GM21825 (cell line): Measurements from ENCODE around the gene EXOSC9.
"Not testable (repeated sequence)": the region's sequence is repeated elsewhere in the genome, so short reads cannot be mapped to it uniquely, and the experiment has no call there.

ENCODE experiments used
- ATAC-seq: cut with Tn5 transposase; IDR thresholded peaks from one replicate; pipeline ENCODE4 v1.9.1; 2021; ENCODE audit warnings: mild to moderate bottlenecking, moderate library complexity; ENCODE audit not compliant: unreplicated experiment

The EXOSC9 gene, protein sequence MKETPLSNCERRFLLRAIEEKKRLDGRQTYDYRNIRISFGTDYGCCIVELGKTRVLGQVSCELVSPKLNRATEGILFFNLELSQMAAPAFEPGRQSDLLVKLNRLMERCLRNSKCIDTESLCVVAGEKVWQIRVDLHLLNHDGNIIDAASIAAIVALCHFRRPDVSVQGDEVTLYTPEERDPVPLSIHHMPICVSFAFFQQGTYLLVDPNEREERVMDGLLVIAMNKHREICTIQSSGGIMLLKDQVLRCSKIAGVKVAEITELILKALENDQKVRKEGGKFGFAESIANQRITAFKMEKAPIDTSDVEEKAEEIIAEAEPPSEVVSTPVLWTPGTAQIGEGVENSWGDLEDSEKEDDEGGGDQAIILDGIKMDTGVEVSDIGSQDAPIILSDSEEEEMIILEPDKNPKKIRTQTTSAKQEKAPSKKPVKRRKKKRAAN

DNA sequence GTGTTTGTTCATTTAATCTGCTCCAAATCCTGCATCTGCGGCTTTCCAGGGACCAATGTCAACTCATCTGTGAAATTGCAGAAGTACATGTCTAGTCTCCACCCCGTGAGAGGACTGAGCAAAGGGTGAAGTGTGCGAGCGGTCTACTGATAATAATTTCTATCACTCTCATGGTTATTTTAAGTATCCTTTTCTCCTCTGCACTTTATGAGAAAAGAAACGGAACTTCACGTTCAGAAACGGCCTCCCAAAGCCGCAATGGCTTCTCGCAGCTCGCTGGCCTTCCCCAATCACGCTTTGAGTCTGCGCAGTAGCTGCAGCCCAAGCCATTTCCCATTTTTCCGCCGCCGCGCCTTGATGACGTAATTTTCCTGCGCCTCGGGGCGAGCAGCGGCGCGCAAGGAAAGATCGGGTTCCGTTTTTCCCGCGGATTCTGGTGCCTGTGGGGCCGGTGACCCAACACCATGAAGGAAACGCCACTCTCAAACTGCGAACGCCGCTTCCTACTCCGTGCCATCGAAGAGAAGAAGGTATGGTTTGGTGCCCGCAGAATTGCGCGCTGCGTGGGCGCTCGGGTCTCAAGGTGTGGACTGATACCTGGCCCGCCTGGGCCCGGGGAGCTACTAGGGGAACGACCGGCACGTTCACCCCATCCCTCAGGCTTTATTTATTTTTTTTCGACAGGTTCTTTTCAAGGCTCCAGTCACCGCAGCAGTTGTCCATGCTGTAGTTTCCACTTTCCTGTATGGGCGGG, at the start of gene EXOSC9:
TSS of gene EXOSC9 (plus strand) at position 363 of the 754 bp plus-strand sequence. CDS start at position 465, 102 bp downstream.
- ATAC-seq, result peak; percentile 82

DNA sequence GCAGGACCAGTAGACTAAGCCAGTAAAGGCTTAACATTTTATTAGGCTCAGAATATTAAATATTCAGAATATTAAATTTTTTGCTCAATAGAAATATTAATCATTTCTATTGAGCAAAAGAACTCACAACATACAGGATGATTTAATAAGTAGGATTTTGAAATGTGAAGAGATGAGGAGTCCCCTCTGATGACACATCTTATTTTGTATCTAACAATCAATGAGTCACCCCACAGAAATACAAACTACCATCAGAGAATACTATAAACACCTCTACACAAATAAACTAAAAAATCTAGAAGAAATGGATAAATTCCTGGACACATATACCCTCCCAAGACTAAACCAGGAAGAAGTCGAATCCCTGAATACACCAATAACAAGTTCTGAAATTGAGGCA, 49.0 kb upstream of the EXOSC9 start:
- not testable (repeated sequence) for ATAC-seq

DNA sequence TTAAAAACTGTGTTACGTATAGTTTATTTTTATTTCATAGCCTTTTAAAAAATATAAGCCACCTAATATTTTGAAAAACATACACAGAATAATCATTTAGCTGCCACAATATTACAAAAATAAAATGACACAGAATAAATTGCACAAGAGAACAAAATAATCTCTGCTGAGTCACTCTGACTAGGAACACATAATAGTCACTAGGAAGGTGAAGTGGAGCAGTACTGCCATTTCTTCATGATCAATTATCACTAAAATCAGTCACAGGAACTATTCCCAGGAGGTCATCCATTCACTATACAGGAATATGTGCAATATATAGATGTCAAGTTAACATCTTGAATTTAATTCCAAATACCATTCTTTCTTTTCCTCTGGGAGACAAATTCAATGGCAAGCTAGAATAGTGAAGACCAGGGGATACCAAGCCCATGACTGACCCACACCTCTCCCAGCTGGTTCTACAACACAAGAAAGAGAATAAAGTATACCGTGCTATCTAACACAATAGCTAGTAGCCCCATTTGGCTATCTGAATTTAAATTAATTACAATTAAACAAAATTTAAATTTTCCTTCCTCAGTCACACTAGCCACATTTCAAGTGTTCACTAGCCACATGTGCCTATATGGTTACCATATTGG, 42.1 kb upstream of the EXOSC9 start:
- no peak for ATAC-seq

DNA sequence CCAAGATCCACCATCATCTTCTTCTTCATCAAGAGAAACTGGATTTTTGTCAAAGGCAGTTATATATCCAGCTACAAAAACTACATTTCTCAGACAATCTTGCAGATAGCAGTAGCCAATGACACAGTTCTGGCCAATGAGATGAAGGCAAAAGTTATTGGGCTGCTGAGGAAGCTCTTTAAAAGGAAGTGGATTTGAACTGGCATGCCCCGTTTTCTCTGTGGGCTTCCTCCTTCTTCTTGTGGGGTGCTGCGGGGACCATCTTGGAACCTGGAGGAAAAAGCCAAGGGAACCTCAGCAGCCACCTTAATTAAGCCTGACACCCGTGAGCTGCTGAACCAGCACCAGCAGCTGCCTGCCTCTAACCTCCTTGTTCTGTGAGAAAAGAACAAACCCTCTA, 40.9 kb upstream of the EXOSC9 start:
- no peak for ATAC-seq

DNA sequence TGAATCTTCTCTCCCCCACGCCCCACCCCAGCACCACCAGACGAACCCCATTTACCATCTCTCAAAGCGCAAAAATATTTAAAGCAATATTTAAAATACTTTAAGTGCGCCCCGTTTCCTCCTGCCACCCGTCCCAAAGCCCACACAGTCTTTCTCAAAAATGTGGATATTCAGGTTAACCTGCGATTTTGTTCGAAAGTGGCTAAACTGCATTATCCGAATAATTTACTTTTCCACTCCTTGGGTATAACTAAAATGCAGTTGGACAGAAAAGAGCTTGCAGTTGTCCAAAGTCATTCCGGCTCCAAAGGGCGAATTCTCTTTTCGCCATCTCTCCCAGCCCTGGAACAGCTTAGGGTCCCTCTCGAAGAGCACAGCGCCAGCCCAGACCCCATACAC, 36.8 kb upstream of the EXOSC9 start:
- no peak for ATAC-seq

DNA sequence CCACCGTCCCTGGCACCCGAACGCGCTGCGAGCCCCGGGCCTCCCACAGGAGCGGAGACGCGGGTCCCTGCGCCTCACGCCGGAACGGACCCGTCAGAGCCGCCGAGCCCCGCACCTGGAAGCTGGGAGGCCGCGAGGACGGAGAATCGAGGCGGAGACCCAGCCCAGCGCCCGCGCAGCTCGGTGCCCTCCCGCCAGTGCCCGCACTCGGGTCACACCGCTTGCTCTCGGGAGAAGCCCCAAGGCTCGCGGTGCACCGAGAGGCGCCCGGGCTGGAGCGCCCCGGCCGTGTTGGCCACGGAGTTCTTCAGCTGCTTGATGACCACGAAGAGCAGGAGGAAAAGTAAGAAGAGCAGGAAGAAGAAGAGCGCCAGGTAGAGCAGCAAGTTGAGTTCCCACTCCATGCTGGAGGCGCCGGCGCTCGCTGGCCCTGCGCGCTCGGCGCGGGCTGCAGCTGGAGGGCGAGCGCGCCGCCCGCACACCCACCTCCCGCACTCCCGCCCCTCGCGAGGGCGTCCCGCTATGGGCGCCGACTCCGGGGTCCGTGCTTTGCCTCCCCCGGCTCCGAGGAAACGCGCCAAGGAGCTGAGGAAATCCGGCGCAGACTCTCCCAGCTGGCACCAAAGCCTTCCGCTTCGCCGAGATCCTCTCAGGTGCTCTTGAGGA, 36.3 kb upstream of the EXOSC9 start, which contains the start of gene SMIM43:
TSS of gene SMIM43 (minus strand) at position 463 of the 666 bp plus-strand sequence. CDS start at position 404, 59 bp downstream.
- ATAC-seq, result no peak

DNA sequence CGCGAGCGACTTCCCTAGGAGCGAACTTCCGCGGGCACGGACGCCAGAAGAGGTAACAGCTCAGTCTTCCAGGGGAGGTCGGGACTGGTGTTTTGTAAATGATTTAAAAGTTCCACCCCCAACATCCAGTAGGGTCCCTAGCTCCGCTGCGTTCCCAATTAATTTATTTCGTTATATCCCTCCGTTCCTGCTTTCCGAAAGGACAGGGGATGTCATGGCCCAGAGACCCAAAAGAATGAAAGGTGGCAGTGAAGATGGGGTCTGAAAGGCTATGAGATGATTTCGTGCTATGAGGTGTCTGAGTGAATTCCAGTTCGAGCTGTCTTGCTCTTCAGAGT, 35.8 kb upstream of the EXOSC9 start:
- no peak for ATAC-seq

DNA sequence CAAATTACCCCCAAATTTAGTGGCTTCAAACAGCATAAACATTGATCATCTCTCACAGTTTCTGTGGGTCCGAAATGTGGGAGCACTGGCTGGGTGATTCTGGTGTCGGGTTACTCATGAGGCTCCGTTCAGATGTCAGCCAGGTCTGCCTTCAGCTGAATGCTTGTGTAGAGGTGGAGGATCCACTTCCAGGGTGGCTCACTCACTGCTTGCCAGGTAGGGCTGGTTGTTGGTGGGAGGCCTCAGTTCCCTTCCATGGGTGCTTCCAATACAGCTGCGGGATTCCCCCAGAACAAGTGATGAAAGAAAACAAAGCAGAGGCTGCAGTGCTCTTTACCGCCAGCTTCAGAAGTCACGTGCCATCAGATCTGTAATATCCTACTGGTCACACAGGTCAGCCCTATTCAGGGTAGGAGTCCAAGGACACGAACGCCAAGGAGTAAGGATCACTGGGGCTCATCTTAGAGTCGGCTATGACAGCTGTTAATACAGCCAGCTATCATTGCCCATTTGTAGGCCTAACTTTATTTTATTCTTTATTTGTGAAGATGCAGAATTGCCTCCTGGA, 35.1 kb upstream of the EXOSC9 start:
- ATAC-seq, result no peak

DNA sequence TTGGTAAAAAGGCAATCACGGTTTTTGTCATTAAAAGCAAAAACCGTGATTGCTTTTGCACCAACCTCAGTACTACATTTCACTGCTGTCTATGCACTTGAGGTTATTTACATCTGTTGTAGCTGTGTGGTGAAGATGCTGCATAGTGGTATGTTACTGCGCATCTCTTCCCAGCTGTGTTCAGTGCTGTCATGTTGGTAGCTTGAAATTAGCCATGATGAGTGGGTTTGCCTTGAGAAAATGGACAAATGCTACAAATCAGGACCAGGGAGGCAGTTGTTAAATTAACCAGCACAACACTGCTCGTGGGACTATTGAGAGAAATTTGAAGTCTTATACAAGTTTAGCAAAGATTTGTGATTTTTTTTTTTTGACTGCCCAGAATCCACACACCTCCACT, 34.0 kb upstream of the EXOSC9 start:
- no peak for ATAC-seq

DNA sequence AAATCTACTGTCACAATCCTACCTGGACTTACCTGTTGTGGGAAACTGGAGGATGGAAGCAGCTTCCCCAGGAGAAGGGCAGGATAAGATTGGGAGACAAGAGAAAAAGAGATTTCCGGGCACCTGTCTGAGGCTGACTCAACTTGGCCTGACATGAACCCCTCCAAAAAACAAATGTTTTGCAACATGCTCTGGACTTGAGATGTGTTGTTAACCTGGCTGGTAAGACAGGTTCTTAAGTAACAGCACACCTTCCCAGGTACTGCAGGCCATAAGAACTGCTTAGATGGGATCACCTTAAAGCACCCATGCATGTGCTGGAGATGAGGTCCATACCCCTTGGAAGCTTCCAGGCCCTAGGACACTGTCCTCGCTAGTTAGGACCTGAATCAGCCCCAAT, 31.8 kb upstream of the EXOSC9 start:
- ATAC-seq, result no peak

DNA sequence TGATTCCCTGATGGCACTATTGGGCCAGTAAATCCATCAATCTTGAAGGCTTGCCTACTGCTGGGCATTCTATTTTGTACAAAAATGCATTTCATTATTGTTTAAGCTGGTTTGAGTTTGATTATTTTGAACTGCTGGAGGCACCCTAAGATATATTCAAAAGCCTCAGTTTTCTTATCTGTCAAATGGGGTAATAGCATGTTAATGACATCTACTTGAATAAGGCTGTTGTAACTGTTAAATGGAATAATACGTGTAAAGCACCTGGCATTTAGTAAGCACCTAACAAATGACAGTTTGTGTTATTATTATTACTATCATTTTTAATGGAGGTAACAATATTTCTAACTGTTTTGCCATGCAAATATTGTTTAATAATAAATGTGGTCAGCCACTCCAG, 29.3 kb upstream of the EXOSC9 start:
- ATAC-seq, result no peak

DNA sequence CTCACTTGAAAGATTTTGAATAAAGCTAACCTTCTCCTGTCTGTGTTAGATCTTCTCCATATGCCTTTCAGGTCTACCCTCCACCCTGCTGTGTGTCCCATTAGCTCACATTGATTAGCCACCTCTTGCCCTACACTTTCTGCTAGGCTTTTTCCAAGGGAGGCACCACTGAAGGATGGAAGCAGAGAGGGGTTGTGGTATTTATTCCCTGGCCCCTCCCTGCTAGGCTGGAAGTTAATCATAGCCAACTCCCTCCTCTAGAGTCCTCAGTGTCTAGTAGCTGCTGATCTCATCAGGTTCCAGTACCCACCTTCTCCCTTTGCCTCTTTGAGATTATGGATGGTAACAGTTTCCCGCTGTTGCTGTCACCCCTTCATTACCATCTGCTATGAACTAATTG, 27.2 kb upstream of the EXOSC9 start:
- no peak for ATAC-seq

DNA sequence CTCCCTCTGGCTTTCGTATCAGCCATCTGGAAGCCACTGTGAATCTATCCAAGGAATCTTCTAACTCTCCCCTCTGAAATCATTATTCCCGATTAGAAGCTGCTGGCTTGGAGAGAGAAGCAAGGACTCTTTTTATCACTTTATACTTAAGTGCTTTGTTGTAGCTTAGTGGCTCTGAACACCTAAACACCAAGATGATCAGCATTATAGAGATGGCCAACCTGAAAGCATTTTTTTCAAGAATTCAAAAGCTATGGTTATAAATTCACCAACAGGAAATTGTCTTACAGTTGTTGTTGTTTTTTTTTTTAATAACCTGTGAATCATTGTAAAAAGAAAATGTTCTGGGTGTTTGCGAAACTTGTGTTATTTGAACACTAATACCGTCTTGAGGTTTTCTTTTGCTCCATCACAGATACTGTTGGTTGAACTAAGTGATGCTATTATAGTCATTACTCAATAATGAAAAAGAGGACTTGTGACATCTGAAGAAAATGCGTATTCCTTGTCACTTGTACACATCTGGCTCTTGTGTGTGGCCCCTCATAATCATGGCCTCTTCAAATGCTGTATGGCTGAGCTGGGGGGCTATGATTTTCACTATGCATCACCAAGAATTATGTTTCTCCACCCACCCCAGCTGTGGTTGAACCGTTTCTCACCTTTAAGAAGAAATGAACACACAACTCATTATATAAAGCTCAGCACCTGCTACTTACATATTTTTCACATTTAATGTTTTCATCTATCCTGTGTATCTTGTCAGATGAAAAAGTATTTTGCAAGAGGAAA, 24.3 kb upstream of the EXOSC9 start:
- no peak for ATAC-seq

DNA sequence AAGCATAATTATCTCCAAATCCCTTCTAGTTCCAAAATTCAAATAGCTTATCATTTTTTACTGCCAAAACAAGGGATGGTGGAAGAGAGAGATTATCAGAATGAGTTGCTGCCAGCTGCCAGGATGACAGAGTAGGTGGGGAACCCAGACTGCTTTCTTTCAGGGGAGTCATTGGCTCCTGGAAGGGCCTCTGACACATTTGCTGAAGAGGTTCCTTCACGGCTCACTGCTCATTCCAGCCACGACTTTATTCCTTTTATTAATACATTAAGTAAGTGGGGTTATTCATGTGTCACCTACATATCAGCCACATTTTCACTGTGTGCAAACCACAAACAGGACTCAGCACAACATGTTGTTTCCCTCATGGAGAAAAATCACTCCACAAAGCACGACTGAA, 23.5 kb upstream of the EXOSC9 start:
- ATAC-seq, result peak; percentile 61

DNA sequence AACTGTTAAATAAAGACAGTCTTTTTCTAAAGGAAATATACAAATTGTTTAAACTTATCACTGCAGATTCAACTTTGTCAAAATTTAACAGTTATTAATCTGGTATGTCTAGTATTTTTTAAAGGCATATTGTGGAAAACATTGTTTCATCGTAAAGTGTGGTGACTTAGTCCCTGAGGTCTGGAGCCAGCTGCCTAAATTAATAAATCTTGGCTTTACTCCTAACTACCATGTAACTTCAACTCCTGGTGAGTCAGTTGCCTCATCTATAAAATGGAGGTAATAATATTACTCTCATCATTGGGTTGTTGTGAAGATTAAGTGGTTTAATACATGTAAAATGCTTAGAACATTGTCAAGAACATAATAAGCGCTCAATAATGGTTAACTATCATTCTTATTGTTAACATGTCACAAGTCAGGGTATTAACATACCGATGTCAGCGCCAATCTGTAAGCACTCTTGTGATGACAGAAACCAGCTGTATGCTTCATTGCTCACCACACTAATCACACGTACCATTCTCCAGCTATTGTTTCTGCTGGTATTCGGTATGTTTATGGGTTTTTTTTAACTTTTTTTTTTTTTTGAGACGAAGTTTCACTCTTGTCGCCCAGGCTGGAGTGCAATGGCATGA, 22.0 kb upstream of the EXOSC9 start:
- ATAC-seq, result no peak

DNA sequence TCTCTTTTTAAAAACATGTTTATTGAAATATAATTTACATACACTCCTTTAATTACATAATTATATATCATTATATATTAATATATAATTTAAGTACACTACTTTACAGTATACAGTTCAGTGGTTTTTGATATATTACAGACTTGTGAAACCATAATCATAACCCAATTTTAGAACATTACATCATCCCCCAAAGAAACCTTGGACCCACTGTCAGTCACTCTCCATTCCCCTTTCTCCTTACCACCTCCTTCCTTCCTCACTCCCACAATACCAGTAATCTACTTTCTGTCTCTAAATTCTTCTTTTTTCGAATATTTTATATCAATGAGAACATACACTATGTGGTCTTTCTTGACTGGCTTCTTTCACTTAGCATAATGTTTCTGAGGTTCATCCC, 17.9 kb upstream of the EXOSC9 start:
- ATAC-seq, result no peak

DNA sequence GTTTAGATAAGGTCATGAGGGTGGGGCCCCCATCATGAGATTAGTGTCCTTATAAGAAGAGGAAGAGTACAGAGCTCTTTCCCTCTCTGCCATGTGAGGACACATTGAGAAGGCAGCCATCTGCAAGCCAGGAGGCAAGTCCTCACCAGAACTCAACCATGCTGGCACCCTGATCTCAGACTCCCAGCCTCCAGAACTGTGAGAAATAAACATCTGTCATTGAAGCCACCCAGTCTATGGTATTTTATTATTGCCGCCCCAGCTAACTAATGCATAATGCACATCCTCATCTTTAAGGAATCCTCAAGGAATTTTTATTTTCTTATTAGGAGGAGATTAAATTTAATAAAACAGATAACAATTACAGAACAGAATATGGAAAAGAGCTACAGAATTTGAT, 16.7 kb upstream of the EXOSC9 start:
- no peak for ATAC-seq

DNA sequence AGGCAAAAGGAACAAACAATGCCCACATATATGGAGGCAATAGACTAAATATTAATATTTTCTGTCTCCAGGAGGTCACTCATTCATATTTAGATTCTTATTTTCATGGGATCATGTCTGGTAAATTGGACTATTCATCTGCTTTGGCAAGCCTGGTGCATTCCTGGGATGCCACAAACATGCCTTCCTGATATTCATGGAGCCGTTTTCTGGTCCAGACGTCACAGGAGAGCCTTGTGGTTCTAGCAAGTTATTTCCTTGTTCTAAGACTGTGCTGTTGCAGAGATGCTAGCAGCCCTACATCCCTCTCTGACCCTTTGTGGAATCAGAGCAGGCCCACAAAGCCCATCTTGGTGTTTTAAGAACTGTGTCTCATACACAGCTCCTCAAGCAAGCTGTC, 16.1 kb upstream of the EXOSC9 start:
- ATAC-seq, result no peak

DNA sequence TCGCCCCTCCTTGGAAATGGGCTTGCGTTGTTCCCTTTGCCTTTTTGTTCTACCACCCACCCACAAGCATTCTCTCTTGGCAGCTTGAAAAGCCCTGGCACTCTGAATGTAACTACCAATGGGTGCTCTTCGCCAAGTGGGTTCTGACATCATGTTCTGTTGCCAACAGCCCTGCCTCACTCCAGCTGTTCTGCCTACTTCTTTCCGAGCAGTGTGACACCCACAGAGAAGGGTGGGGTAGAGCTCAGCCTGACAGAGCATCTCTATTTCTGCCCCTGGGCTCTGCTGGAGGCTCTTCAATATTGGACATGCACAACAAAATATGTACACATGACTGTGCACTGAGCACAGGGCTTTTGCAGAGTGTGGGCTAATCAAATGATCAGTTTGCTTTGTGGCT, 15.6 kb upstream of the EXOSC9 start:
- no peak for ATAC-seq

DNA sequence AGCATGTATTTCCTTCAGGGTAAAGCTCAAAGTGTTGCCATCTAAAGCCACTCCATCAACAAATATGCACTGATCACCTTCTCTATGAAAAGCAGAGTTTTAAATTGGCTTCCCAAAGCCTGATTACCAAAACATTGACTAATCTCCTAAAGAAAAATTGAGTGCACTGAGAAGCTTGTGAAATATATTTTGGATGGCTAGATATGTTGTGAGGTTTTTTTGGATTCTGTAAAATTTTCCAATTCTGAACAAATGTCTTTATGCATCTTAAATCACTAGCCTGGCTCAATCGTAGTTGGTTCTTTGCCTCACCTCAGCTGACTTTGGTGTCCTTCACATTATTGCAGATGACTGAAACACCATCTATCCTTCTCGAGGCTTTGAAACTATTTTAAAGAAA, 14.9 kb upstream of the EXOSC9 start:
- no peak for ATAC-seq
